H1 (cell line): ENCODE measurements around the gene GATD1. TPM values are rescaled to one million over a fixed set of nuclear protein-coding genes. Genes with fewer than 3 reads are reported as not detected.

Source experiments
- CTCF ChIA-PET: fragments of 300-600 bp; sonication (Branson Sonifier 250); formaldehyde crosslinking; loops from one replicate; lab custom pipeline; 2021; ENCODE audit not compliant: partially characterized antibody; lab: Charles Lee
- POLR2A ChIA-PET: fragments of 300-600 bp; sonication (Branson Sonifier 250); formaldehyde crosslinking; loops from one replicate; lab custom pipeline; 2021; ENCODE audit warnings: inconsistent platforms; ENCODE audit not compliant: partially characterized antibody; lab: Charles Lee
- DNase-seq, 2 experiments: peaks; one replicate each; pipeline versions ENCODE4 v3.0.0 to v3.0.0-alpha.2; 2010 to 2022; ENCODE audit warnings: low spot score in 2 of 2, low read depth in 1 of 2, mixed read lengths in 1 of 2
- FAIRE-seq: peaks from 2 replicates; lab custom pipeline; 2011; peaks lifted over from hg19 to GRCh38; lab: Jason Lieb, UNC
- H2AFZ ChIP-seq: 2 replicates; pipeline ENCODE4 v1.8.1; 2012; ENCODE audit warnings: low read length, inconsistent platforms
- H2AK5ac ChIP-seq: 2 replicates; pipeline ENCODE4 v1.6.1; 2013; ENCODE audit warnings: low read depth, low read length
- H2BK120ac ChIP-seq: replicated peaks from 2 replicates; pipeline ENCODE3; 2013; ENCODE audit warnings: low read depth, low read length, inconsistent platforms
- H2BK12ac ChIP-seq: 2 replicates; pipeline ENCODE4 v1.6.1; 2013; ENCODE audit warnings: low read depth, low read length
- H2BK15ac ChIP-seq: 2 replicates; pipeline ENCODE4 v1.6.1; 2013; ENCODE audit warnings: low read length
- H2BK20ac ChIP-seq: 2 replicates; pipeline ENCODE4 v1.6.1; 2013; ENCODE audit warnings: low read length
- H2BK5ac ChIP-seq: 2 replicates; pipeline ENCODE4 v1.6.1; 2013; ENCODE audit warnings: low read depth, low read length
- H3K14ac ChIP-seq: 2 replicates; pipeline ENCODE4 v1.6.1; 2013; ENCODE audit warnings: inconsistent platforms; ENCODE audit not compliant: insufficient read length
- H3K18ac ChIP-seq: 2 replicates; pipeline ENCODE4 v1.6.1; 2013; ENCODE audit warnings: low read length; ENCODE audit errors: extremely low read depth
- H3K23ac ChIP-seq: 2 replicates; pipeline ENCODE4 v1.6.1; 2013; ENCODE audit warnings: inconsistent platforms; ENCODE audit not compliant: insufficient read length
- H3K23me2 ChIP-seq: 2 replicates; pipeline ENCODE4 v1.6.1; 2013; ENCODE audit warnings: low read depth, low read length
- H3K27ac ChIP-seq: 2 replicates; pipeline ENCODE4 v1.6.1; 2011; ENCODE audit warnings: low read depth, low read length, inconsistent platforms
- H3K27me3 ChIP-seq, 4 experiments: replicated peaks in 1 of 4; 1 replicate in 1 of 4; 2 replicates in 3 of 4; pipeline versions ENCODE4 v1.6.1 to v1.8.1; 2011 to 2013; ENCODE audit warnings: low read length in 3 of 4, mild to moderate bottlenecking in 3 of 4, inconsistent platforms in 2 of 4, mixed read lengths in 2 of 4, moderate library complexity in 1 of 4; ENCODE audit not compliant: control insufficient read depth in 3 of 4, insufficient read depth in 3 of 4; ENCODE audit errors: extremely low read depth in 1 of 4
- H3K36me3 ChIP-seq, 4 experiments: 2 replicates each; pipeline versions ENCODE4 v1.6.1 to v1.8.1; 2011 to 2013; ENCODE audit warnings: mild to moderate bottlenecking in 4 of 4, low read length in 3 of 4, moderate library complexity in 2 of 4, control low read depth in 1 of 4, inconsistent platforms in 1 of 4; ENCODE audit not compliant: insufficient read depth in 4 of 4, control insufficient read depth in 2 of 4
- H3K4ac ChIP-seq: replicated peaks from 2 replicates; pipeline ENCODE3; 2013; ENCODE audit warnings: low read length, low read depth, mixed read lengths, inconsistent platforms; ENCODE audit not compliant: insufficient read length
- H3K4me1 ChIP-seq, 4 experiments: replicated peaks in 1 of 4; 1 replicate in 1 of 4; 2 replicates in 3 of 4; pipeline versions ENCODE4 v1.6.1 to v1.8.1; 2011 to 2013; ENCODE audit warnings: low read length in 3 of 4, inconsistent platforms in 2 of 4, mixed read lengths in 1 of 4; ENCODE audit not compliant: insufficient read depth in 4 of 4, control insufficient read depth in 3 of 4
- H3K4me2 ChIP-seq, 2 experiments: 2 replicates each; pipeline versions ENCODE4 v1.6.1 to v1.8.1; 2011 to 2013; ENCODE audit warnings: low read depth in 2 of 2, low read length in 2 of 2, control low read depth in 1 of 2, inconsistent platforms in 1 of 2, mild to moderate bottlenecking in 1 of 2; ENCODE audit not compliant: insufficient read depth in 1 of 2
- H3K4me3 ChIP-seq, 4 experiments: fragments of 200-600, 300-600 bp in 1 of 4; sonication (generic), shearing (Covaris generic), sonication (Bioruptor Twin) in 1 of 4; 2 replicates each; pipeline versions ENCODE4 v1.5.1 to v1.8.1; 2011 to 2016; ENCODE audit warnings: low read length in 4 of 4, low read depth in 3 of 4, control low read depth in 2 of 4, inconsistent platforms in 2 of 4, mild to moderate bottlenecking in 2 of 4, mixed read lengths in 1 of 4, moderate library complexity in 1 of 4; ENCODE audit not compliant: insufficient read depth in 2 of 4; ENCODE audit errors: extremely low read depth in 1 of 4
- H3K56ac ChIP-seq: replicated peaks from 2 replicates; pipeline ENCODE3; 2013; ENCODE audit warnings: low read depth, mild to moderate bottlenecking, mixed read lengths, low read length, inconsistent platforms; ENCODE audit not compliant: insufficient read length
- H3K79me1 ChIP-seq: 2 replicates; pipeline ENCODE4 v1.6.1; 2013; ENCODE audit warnings: low read depth, low read length, control low read depth
- H3K79me2 ChIP-seq, 2 experiments: 2 replicates each; pipeline versions ENCODE4 v1.6.1 to v1.8.1; 2012 to 2013; ENCODE audit warnings: low read length in 2 of 2, mild to moderate bottlenecking in 2 of 2, inconsistent platforms in 1 of 2; ENCODE audit not compliant: insufficient read depth in 2 of 2, control insufficient read depth in 1 of 2
- H3K9ac ChIP-seq, 4 experiments: replicated peaks in 1 of 4; 1 replicate in 1 of 4; 2 replicates in 3 of 4; pipeline versions ENCODE4 v1.6.1 to v1.8.1; 2011 to 2013; ENCODE audit warnings: low read depth in 3 of 4, low read length in 3 of 4, control low read depth in 2 of 4, mild to moderate bottlenecking in 2 of 4, moderate library complexity in 2 of 4, inconsistent platforms in 1 of 4; ENCODE audit errors: extremely low read depth in 1 of 4
- H3K9me3 ChIP-seq, 2 experiments: 2 replicates each; pipeline versions ENCODE4 v1.6.1 to v1.8.1; 2012 to 2013; ENCODE audit warnings: mild to moderate bottlenecking in 2 of 2, moderate library complexity in 2 of 2, control low read depth in 1 of 2, inconsistent platforms in 1 of 2, low read depth in 1 of 2, low read length in 1 of 2, mixed read lengths in 1 of 2; ENCODE audit not compliant: insufficient read depth in 2 of 2
- H4K20me1 ChIP-seq, 2 experiments: replicated peaks in 1 of 2; 2 replicates each; pipeline versions ENCODE3 to v1.8.1; 2011 to 2013; ENCODE audit warnings: inconsistent platforms in 2 of 2, low read length in 2 of 2, mild to moderate bottlenecking in 1 of 2; ENCODE audit not compliant: insufficient read depth in 2 of 2, control insufficient read depth in 1 of 2
- H4K5ac ChIP-seq: 2 replicates; pipeline ENCODE4 v1.6.1; 2013; ENCODE audit warnings: low read length, low read depth, mixed read lengths, inconsistent platforms; ENCODE audit not compliant: insufficient read length
- H4K8ac ChIP-seq: 2 replicates; pipeline ENCODE4 v1.8.0; 2013; ENCODE audit warnings: mild to moderate bottlenecking, moderate library complexity, low read length, inconsistent platforms; ENCODE audit not compliant: insufficient read depth; ENCODE audit errors: extremely low read depth
- H4K91ac ChIP-seq: replicated peaks from 2 replicates; pipeline ENCODE3; 2013; ENCODE audit warnings: low read length, mixed read lengths, inconsistent platforms; ENCODE audit not compliant: insufficient read length
- CEBPB ChIP-seq: IDR thresholded peaks from 2 replicates; pipeline ENCODE4 v1.6.1; 2012; ENCODE audit warnings: low read depth, low read length
- CREB1 ChIP-seq: IDR thresholded peaks from 2 replicates; pipeline ENCODE4 v1.6.1; 2012; ENCODE audit warnings: inconsistent platforms
- EGR1 ChIP-seq: IDR thresholded peaks from 2 replicates; pipeline ENCODE4 v1.6.1; 2011; ENCODE audit warnings: low read depth, low read length, borderline replicate concordance
- JUND ChIP-seq: IDR thresholded peaks from 2 replicates; pipeline ENCODE4 v1.6.1; 2011; ENCODE audit warnings: mild to moderate bottlenecking, improper control_type of control experiment, low read length
- KDM5A ChIP-seq: fragments of 200-600 bp; IDR thresholded peaks from 2 replicates; pipeline ENCODE4 v1.7.1; 2012; ENCODE audit warnings: mild to moderate bottlenecking, low read length, inconsistent platforms, mixed read lengths
- MAX ChIP-seq: IDR thresholded peaks from 2 replicates; pipeline ENCODE4 v1.6.1; 2012; ENCODE audit warnings: inconsistent platforms
- NRF1 ChIP-seq: IDR thresholded peaks from 2 replicates; pipeline ENCODE4 v1.6.1; 2011; ENCODE audit warnings: mild to moderate bottlenecking, low read depth, low read length, improper control_type of control experiment
- SP2 ChIP-seq: IDR thresholded peaks from 2 replicates; pipeline ENCODE4 v1.6.1; 2012; ENCODE audit warnings: mild to moderate bottlenecking, low read length, inconsistent platforms
- WGBS, 2 experiments: shearing (Covaris generic) in 1 of 2; methylation state at CpG; one replicate each; pipeline versions ENCODE4 v1.1.6 to v1.1.7; 2013 to 2015; ENCODE audit warnings: low lambda C conversion rate in 2 of 2, mixed read lengths in 2 of 2, inconsistent platforms in 1 of 2, low coverage in 1 of 2, missing lambda C conversion rate in 1 of 2; ENCODE audit not compliant: insufficient replicate concordance in 2 of 2, insufficient coverage in 1 of 2, insufficient read length in 1 of 2; ENCODE audit errors: extremely low coverage in 1 of 2, missing lambda C conversion rate in 1 of 2; 5-methylcytosine and 5-hydroxymethylcytosine counted together
- polyA plus RNA-seq, 7 experiments: library from polyadenylated mRNA; depleted of rRNA in 3 of 7; stranded (reverse) in 5 of 7; unstranded in 2 of 7; fragments of >200 nt in 5 of 7; fragments of 200-250 nt in 2 of 7; gene quantifications; 1 replicate in 5 of 7; 2 replicates in 1 of 7; 4 replicates in 1 of 7; pipeline versions ENCODE4 v1.2.1 to v1.2.3, GENCODE V29; 2011 to 2013; ENCODE audit warnings: missing spikeins in 2 of 7, mixed read lengths in 2 of 7
- total RNA-seq: library from RNA; stranded (reverse); fragmentation: NEBNext Ultra II Directional; extraction: Animal tissue kit (Norgen Biotek cat#: 25700); gene quantifications from 2 replicates; pipeline ENCODE4 v1.2.1, GENCODE V29; 2021
- TF ChIP-seq, protein P1 (sequence below), 3 experiments: IDR thresholded peaks; 1 replicate in 2 of 3; 2 replicates in 1 of 3; pipeline versions ENCODE4 v1.5.1 to v1.6.1; 2011; ENCODE audit warnings: low read length in 3 of 3, mild to moderate bottlenecking in 3 of 3, inconsistent platforms in 2 of 3, low read depth in 1 of 3, moderate library complexity in 1 of 3; ENCODE audit not compliant: insufficient read depth in 1 of 3; ENCODE audit errors: control extremely low read depth in 1 of 3

GATD1 gene
- total and polyA plus RNA-seq, 2 of the 8 experiments (the other 6 are each of a cell fraction or from before 2014, with no cell fraction given): 47.5 to 54.8 TPM

- no peak overlapping the region for H3K9ac ChIP-seq
- TF ChIP-seq KDM5A: no peak
- TF ChIP-seq, protein P1, sequence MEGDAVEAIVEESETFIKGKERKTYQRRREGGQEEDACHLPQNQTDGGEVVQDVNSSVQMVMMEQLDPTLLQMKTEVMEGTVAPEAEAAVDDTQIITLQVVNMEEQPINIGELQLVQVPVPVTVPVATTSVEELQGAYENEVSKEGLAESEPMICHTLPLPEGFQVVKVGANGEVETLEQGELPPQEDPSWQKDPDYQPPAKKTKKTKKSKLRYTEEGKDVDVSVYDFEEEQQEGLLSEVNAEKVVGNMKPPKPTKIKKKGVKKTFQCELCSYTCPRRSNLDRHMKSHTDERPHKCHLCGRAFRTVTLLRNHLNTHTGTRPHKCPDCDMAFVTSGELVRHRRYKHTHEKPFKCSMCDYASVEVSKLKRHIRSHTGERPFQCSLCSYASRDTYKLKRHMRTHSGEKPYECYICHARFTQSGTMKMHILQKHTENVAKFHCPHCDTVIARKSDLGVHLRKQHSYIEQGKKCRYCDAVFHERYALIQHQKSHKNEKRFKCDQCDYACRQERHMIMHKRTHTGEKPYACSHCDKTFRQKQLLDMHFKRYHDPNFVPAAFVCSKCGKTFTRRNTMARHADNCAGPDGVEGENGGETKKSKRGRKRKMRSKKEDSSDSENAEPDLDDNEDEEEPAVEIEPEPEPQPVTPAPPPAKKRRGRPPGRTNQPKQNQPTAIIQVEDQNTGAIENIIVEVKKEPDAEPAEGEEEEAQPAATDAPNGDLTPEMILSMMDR (IDR thresholded peaks at IDR 0.05; ENCODE audit: control extremely low read depth in 1 of 3, insufficient read depth in 1 of 3, low read depth in 1 of 3, low read length in 3 of 3): peak; percentile 66 to 94 (median 82)
- no peak for TF ChIP-seq NRF1
- TF ChIP-seq SP2: no peak
- TF ChIP-seq CEBPB: no peak
- 0 out of 2 replicates have a peak, but pooled peaks have one; percentile 17 for TF ChIP-seq MAX
- no peak for TF ChIP-seq EGR1
- TF ChIP-seq JUND: no peak
- no peak for TF ChIP-seq CREB1
Observed at GRCh38 chr11:765025-765801, 12.1 kb downstream of the GATD1 start.

More at GRCh38 chr11:765025-765801, 12.1 kb downstream of the GATD1 start:
- H3K36me3 ChIP-seq: peaks cover 24 to 57% (median 30%) of the 10 kb centered on the region in 4 experiments
- no peak overlapping the region for H2AK5ac ChIP-seq
- no peak overlapping the region for H3K4ac ChIP-seq
- no peak overlapping the region for H4K91ac ChIP-seq
- ChIA-PET POLR2A (interaction anchor here (1.1 to 35.3 kb wide), 9 partner anchors 2 to 204 kb away, joined by 3 to 636 read pairs (median 3); partner anchors contain the start of genes DRD4, GATD1 and TALDO1), CTCF (interaction anchor here (0.5 to 26.9 kb wide), 18 partner anchors 9 to 222 kb away, joined by 3 to 395 read pairs (median 4); partner anchors contain the start of genes TALDO1 and TMEM80)
- H3K14ac ChIP-seq: no peak overlapping the region
- H3K56ac ChIP-seq: no peak overlapping the region
- H3K27me3 ChIP-seq: no peaks in the 10 kb centered on the region
- no peaks in the 10 kb centered on the region for H3K9me3 ChIP-seq
- H2BK20ac ChIP-seq: no peak overlapping the region
- FAIRE-seq: peak; percentile 24
- no peak overlapping the region for H2BK15ac ChIP-seq
- H3K79me2 ChIP-seq: no peaks in the 10 kb centered on the region
- no peak overlapping the region for H3K4me3 ChIP-seq
- 86% methylated on average over 19 of the region's 19 CpGs; no CpG with 5 or more reads in 1 of the 2 experiments for WGBS, 2 experiments
- DNase-seq: peak in 1 of 2 experiments; percentile 87
- H2BK5ac ChIP-seq: no peak overlapping the region; the same call in 1 of the 2 replicates
- H4K5ac ChIP-seq: no peak overlapping the region
- no peak overlapping the region for H3K18ac ChIP-seq
- H2AFZ ChIP-seq: no peak overlapping the region
- no peak overlapping the region for H3K27ac ChIP-seq
- peaks cover 13 to 31% of the 10 kb centered on the region in 2 experiments for H4K20me1 ChIP-seq
- no peak overlapping the region for H3K4me2 ChIP-seq
- no peak overlapping the region for H3K23ac ChIP-seq
- no peak overlapping the region for H2BK12ac ChIP-seq
- H3K23me2 ChIP-seq: no peaks in the 10 kb centered on the region
- peaks cover 0 to 12% (median 7%) of the 10 kb centered on the region in 4 experiments; a peak in 6 of 7 replicates for H3K4me1 ChIP-seq
- peaks cover 7% of the 10 kb centered on the region; the same call in 1 of the 2 replicates for H3K79me1 ChIP-seq
- H2BK120ac ChIP-seq: no peak overlapping the region
- H4K8ac ChIP-seq: no peak overlapping the region
